ENCODE data around the gene USH1C.

Gene USH1C

DNA sequence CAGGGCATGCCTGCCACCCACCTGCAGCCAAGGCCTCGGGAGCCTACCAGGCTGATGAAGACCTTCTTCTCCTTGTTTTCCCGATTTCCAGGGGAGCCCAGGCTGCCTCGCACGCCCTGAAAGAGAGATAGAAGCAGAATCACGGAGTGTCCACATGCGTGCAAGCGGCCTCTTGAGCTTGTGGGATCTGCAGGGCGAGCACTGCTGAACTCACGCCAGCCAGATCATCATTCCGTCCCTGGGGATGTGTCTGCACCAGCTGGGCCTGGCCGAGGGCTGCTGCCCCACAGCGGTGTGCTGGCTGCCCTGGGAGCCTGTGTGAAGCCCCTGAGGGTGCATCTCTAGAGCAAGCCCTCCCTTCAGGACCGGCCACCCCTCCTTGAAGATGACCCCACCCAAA lies 17.9 kb downstream of the USH1C start:
- no peak for DNase-seq (ENCODE audit: low spot score)

DNA sequence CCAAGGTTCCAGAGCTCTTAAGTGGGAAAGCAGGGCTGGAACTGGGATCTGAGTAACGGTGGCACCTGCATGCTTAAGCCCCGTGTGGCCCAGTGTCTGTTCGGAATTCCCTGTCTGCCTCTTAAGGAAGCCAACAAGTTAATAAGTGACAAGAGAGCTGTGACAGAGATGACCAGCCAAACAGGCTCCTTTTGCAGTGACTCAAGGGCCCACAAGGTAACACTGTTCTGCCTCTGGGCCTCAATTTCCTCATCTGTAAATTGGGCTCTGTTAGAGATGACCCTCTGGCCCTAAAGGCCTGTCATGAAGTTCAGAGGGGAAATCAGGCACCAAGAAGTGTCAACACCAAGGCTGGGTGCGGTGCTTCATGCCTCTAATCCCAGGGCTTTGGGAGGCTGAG lies 18.6 kb downstream of the USH1C start:
- DNase-seq (ENCODE audit: low spot score) = no peak

DNA sequence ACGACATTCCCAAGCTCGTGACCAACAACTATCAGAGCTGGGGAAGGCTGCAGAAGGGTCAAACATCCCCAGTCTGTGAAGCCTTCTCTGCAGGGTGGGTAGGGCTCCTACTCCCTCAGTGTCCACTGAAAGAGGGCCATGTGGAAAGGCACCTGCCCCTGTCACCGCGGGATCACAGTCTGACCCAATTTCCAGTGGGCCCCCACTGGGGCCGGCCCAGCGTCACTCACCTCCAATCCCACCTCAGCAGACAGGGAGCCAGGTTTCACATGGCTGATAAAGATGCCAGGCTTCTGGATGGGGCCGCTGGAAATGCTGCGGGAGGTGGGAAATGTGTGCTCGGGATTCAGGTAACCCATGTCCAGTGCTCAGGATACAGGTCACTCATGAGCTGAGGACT lies 20.0 kb downstream of the USH1C start:
- DNase-seq (ENCODE audit: low spot score) = no peak

DNA sequence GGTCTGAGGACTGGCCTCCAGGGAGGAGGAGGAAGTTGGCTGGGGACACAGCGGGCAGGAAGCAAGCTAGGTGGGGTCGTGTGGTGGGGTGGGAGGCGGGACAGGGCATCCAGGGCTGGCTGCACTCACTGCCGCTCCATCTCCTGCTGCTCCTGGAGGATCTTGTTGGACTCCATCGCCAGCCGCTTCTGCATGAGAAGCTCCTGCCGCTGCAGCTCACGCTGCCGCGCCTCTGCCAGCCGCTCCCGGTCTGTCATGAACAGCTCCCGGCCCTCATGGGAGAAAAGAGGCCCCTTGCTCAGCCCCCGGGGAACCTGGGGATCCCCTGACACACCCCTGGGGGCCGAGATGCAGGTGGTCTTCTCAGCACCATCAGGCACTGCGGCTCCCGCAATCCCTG lies 21.6 kb downstream of the USH1C start:
- DNase-seq (ENCODE audit: low spot score) = no peak

DNA sequence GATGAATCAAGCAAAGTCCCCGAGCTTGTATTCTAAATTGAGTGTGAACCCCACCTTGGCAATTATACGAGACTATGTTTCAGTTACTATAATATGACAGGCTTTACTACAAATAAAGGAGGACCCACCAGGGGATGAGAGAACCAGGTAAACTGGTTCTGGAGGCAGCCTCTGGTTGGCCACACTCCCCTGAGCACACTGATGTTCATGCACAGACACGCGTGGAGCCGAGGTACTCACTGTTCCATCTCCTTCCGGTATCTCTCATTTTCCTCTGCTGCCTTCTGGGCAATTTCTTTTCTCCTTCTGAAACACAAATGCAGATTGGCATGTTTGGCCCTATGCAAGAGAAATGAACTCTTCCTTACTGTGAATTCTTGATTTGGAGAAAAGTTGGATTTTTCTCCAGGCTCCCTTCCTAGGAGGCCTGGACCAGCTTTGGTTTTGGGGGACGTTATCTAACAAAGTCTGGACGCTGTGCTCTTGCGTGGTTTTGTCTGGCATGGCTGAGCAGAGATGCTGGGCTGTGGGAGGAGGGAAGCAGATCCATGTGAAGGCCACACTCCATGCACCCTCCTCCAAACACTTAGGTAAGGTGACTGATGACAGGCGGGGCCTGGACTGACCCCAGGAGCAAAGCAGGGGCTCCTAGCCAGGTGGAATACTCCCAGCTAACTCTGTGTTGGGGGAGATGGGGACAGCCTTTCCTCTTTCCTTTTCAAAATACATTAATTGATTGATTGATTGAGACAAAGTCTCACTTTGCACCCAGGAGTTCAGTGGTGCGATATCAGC lies 22.9 kb downstream of the USH1C start:
- no peak for DNase-seq (ENCODE audit: low spot score)

DNA sequence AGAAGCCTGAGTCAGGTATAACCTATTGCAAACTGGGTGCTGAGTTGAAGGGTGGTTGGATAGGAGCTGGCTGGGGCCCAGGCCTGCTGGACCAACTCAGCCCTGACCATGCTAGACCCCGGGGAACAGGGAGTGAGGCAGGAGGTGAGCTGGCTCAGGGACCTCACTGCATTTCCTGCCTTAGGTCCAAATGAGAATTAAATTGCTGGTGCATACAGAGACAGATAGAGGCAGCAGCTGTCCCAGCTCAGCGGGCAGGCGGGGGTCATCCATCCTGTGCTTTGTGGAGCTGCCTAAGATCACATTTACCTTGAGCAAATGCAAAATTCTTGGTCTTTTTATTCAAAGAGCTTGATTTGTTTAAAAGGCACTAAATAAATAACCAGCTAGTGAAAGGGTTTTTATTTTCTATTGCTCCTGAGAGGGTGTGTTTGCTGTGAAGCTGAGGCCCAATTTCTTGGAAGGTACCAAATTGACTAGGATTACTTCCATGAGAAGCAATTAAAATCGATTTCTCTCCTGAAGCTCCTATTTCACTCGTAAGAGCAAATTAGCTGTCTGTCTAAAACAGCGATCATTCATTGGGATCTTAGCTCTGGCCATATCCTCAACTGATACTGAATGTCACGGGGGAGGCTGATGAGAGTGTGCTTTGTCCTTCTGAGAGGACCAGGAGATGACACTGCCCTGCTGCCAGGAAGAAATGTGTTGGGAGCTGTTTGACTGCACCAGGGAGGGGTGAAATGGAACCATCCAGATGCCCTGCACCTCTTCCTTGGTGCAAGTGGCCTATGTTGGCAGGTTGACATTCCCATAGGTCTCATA lies 24.9 kb downstream of the USH1C start:
- DNase-seq (ENCODE audit: low spot score) = no peak

DNA sequence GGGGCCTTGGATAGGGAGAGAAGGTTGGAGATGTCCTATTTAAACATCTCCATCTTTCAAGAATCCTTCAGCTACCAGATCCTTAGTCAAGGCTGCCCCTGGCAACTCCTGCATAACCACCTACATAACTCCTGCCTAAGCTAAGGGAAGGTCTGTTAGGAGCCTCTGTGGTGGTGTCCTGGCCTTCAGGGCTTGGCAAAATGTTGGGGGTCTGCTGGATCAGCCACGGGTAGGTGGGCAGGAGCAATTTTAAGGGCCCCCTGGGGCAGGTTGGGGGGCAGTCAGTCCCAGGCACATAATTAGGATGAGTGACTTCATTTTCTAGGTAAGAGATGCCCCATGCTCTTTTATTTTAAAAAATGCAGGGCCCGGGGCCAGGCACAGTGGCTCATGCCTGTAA lies 25.9 kb downstream of the USH1C start:
- no peak for DNase-seq (ENCODE audit: low spot score)

DNA sequence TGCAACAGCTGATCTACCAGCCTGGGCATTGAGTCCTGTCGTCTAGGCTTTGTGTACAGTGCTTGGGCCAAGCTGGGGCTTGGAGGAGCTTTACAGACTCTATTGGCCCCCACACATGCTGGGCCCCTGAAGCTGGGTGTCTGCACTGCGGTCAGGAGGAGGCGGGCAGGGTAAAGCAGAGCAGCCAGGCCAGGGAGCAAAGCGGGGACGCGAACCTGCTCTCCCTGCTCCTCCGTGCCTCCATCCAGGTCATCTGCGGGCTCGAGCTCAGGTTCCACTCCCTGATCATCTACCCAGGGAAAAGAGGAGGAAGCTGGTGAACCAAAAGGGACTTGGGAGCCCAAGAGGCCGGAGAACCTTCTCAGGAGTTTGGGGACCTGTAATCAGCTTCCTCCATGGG lies 27.0 kb downstream of the USH1C start:
- no peak for DNase-seq (ENCODE audit: low spot score)

DNA sequence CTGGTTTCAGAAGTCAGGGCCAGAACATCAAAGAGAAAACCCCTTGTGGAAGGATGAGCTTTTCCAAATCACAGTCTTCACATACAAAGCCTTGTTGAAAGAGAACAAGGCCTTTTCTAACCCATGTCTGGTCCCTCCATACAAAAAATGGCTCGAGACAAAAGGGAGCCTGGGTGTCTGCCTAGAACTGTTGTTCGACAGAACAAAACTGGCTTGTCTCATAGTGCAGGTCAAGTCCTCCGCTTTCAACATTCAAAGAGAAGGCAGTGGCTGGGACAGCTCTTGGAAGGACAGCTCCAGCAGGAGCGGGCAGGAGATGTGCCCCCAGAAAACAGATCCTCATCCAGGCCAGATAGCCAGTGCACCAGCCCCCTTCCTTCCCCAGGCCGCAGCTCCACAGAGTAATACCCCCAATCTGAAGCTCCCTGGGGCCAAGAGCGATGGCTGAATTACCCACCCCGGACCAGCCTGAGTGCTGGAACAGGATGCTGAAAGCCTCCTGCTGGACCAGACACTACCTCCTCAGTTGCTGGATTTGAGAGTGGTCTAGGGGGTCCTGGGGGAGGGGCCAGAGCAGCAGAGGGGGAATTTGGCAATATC lies 27.6 kb downstream of the USH1C start:
- DNase-seq (ENCODE audit: low spot score) = no peak

DNA sequence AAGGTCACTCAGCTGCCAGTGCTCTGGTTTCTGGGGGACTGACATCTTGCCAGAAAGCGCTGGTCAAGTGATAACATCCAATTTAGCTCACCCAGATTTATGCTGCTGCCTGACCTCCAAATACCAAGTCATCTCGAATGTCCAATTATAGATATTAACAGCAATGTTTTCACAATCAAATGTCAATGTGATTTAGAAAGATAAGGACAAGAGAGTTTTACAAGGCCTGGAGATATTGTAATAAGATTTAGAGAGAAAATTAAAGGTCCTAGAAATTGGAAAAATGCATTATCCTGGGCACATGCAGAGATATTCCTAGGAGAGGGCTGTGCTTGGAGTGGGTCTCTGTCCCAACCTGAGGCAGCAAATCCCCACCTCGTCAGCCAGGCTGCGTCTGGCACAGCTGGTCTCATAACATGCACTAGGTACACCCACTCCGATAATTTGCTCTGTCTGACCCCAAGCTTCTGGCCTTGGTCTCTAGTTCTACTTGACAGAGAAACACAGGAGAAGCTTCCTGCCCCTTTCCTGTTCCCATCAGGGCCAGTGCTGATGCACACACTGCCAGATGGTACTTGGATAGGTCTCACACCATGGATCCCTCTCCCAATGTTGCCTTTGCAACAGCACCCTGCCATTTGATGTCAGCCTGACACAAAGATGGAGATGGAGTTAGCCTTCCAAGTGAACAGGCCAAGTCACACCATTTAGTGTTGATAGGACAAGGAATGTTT lies 28.6 kb downstream of the USH1C start:
- no peak for DNase-seq (ENCODE audit: low spot score)

DNA sequence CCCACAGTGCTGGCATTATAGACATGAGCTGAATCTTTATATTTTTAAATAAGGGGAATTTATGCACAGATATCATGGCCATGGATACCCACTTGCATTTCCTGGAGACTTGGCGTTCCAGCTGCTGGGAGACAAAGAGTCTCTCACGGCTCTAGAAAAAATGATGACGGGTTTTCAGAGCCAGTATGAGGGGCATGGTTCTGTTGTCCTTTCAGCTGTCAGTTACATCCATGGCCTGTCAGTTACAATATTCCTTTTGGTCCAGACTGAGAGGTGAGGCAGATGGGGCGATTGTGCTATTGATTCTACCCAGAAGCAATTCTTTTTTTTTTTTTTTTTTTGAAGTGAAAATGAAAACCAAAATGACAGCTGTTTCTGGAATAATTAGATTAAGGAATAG lies 29.7 kb downstream of the USH1C start:
- DNase-seq (ENCODE audit: low spot score) = no peak

DNA sequence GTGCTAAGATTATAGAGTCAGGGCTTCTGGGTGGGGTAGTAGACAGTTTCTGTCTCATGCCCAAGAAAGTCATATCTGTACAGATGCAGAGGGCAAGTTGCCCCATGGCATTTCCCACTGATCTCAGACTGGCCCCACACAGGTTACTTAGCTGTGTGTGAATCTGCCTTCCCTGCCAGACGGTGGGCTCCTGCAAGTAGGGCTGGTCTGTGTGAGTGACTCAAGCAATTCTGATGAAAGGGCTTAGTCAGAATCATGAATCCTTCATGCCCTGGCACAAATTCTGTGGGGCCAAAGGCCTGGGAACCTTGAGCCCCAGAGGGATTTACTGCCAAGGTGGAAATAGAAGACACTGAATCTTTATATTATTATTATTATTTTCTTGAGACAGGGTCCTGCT lies 30.4 kb downstream of the USH1C start:
- no peak for DNase-seq (ENCODE audit: low spot score)

DNA sequence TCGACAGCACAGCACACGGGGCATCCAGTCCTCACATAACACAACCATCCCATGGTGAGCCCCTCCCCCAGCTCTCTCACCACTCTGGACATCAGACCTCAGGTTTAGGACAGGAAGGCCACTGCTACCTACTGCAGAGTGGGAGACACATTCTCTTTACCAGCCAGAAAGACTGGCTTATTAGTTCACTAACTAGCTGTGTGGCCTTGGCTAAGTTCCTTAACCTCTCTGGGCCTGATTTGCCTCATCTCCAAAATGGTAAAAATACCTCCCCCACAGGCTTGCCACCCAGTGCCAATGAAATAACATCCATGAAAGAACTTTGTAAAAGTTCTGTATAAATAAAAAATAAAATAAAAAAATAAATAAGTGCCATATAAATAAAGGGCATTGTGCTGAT lies 32.1 kb downstream of the USH1C start:
- no peak for DNase-seq (ENCODE audit: low spot score)

DNA sequence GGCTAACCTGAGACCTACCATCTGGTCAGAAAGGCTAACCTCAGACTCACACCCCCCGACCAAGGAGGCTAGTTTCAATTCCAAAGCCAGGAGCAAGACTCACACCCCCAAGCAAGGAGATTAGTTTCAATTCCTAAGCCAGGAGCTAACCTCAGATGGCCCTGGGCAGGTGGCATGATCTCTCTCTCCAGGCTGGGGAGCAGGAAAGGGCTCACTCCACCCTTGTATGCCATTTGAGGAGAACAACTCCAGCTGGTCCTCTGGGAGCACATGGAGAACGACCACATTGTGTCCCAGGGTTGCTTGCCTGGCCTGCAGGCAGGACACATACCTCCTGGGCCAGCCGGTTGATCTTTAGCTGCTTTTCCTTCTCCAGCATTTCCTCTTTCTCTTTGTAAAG lies 32.6 kb downstream of the USH1C start:
- no peak for DNase-seq (ENCODE audit: low spot score)

DNA sequence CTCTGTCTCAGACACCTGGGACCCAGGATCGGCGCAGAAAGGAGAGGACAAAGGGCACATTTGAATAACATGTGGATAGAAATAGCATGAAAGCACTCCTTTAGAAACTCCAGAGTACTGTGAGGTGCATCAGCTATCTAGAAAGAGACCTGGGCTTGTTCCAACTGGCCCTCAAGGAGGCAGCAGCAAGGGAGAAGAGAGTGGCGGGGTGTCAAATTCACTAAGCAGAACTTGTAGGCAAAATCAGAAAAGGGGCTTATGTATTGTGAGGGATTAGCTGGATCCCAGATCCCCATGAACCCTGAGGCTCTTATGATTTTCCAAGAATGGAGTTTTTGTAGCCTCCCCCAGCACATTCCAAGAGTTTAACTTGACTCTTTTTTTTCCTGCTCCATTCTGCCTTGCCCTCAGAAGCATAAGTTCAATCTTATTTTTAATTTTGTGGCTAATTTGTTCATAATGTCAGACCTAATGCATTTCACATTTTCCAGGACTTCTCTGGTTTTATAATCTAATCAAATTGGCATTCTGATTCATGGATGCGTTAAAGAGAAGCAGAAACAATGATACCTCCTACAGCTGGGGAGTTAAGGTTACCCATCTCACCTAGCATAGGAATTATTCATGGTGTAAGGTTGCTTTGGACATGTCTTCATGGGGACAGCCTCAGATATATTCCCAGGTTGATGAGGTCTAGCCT lies 33.6 kb downstream of the USH1C start:
- no peak for DNase-seq (ENCODE audit: low spot score)

DNA sequence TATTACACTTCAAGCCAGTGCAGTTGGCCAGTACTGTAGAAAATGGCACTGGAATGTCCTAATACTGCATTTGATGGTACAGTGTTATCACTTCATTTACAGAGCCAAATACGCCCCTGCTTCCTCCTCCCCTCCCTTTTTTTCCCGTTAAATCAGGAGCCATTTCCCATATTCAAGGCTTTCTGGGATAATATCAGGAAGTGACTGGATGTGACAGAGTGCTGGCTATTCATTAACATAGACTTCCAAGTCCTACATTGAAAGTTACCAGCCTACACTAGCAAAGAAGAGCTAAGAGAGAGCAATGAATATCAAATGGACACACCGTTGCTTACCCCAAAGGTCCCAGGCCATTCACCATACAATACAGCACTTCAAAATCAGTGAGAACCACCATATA lies 35.4 kb downstream of the USH1C start:
- DNase-seq (ENCODE audit: low spot score) = no peak

DNA sequence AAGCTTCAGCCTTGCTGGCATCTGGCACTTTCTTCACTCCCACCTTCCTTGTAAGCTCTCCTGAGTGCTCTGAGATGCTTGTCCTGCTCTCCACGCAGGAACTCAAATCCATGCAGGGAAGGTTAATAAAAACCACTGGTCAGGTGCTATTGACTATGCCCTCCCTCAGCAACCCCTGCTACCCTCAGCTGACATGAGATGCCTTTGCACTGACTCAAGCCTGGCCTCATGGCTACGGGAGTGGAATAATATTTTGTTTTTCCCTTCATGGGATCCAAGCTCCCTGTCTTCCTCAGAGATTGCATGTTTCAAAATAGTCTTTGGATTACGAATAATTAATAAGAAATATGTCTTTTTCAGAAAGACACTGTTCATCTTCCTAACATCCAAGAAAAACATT lies 35.9 kb downstream of the USH1C start:
- no peak for DNase-seq (ENCODE audit: low spot score)

DNA sequence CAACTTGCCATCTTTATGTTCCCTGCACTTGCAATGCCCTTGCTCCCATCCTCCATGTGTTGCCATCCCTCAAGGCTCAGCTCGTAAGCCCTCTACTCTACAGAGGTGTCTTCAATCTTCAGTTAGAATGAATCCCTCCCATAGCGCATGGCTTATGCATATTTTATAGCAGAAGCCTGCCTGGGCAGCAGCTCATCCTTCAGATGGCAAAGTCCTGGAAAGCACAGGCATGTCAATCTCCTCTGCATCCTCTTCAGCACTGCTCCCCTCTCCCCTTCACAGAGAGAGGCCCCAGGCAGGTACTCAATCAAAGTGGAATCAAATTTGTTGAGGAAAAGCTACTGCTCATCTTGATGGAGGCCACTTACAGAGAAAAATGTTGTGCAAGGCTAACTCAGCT lies 36.4 kb downstream of the USH1C start:
- no peak for DNase-seq (ENCODE audit: low spot score)

DNA sequence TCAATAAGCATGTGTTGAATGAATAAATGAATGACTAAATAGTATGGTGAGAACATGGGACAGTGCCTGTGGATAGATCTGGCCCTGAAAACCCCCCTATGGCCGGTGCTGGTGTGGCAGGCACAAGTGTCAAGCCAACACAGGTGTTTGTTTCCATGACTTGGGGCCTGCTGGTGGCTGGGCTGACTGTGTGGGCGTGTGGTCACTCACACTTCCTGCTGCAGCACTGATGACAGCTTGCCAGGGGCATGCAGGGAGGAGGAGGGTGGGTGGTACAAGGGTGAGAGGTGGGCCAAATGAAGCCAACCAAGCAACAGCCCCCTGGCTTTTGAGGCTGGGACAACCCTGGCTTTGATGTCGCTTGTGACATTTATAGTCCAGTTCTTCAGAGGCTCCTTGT lies 37.3 kb downstream of the USH1C start:
- DNase-seq (ENCODE audit: low spot score) = no peak

DNA sequence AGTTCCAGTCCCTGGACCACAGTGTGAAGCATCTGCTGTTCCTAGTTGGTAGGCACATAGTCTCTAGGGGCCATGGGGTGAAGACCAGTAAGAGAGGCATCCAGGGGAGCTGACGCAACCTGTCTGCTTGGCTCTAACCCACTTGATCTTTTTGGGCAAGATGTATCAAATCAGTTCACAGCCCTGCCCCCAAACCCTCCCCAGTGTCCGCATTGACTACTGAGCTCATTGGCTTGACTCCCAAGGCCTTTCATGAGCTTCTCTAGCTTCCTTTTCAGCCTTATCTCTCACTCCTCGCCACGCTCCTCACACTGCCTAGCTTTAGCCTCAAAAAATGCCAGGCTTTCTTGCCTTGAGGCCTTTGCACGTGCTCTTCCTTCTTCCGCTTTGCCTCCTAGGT lies 37.9 kb downstream of the USH1C start:
- DNase-seq (ENCODE audit: low spot score) = no peak

DNA sequence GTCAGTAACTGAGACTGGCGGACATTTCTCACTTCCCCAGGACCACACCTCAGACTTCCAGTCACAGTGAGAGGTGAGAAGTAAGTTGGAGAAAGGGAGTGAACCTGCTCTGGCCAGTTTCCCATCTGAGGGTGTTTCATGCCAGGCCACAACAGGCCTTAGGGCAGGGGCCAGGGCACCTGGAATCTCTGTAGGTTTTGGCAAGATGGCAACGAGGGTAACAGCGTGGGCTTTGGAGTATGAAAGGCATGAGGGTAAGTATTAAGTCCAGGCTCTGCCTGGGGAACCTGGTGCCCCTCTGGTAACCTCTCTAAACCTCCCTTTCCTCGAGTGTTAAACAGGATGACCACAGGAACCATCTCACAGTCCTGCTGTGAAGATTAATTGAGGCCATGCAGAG lies 39.1 kb downstream of the USH1C start:
- no peak for DNase-seq (ENCODE audit: low spot score)
